B cell (primary cell): Measurements from ENCODE around the gene PAPSS2. TPM values are rescaled to one million over a fixed set of nuclear protein-coding genes. Genes with fewer than 3 reads are reported as not detected.

Experiments used
- ATAC-seq: fragments of 200-7000 bp; cut with Tn5 transposase; one replicate; pipeline ENCODE4 v1.10.0; 2021; ENCODE audit warnings: low read depth, mild to moderate bottlenecking, moderate number of reproducible peaks, moderate library complexity
- CTCF ChIA-PET: fragments of 350-600 bp; sonication (Branson Sonifier 250); formaldehyde crosslinking; loops from one replicate; lab custom pipeline; 2021; ENCODE audit warnings: antibody characterized with exemption, inconsistent platforms; lab: Charles Lee
- POLR2A ChIA-PET: fragments of 350-600 bp; sonication (Branson Sonifier 250); formaldehyde crosslinking; loops from one replicate; lab custom pipeline; 2021; ENCODE audit warnings: antibody characterized with exemption; lab: Charles Lee
- DNase-seq: peaks from one replicate; pipeline ENCODE4 v3.0.0; 2013
- H2AFZ ChIP-seq: 2 replicates; pipeline ENCODE4 v1.6.1; 2012; ENCODE audit warnings: mild to moderate bottlenecking, low read depth, low read length; ENCODE audit not compliant: insufficient read depth, poor library complexity, severe bottlenecking
- H3K27ac ChIP-seq, 2 donors: 1 replicate in 1 of 2; 2 replicates in 1 of 2; pipeline ENCODE4 v1.5.1; 2012 to 2013; ENCODE audit warnings: low read length in 2 of 2, mild to moderate bottlenecking in 2 of 2, moderate library complexity in 1 of 2
- H3K27me3 ChIP-seq, 4 experiments: fragments of 200-600 bp in 1 of 4; sonication (generic) in 1 of 4; replicated peaks in 1 of 4; 1 replicate in 2 of 4; 2 replicates in 2 of 4; pipeline versions ENCODE4 v1.6.1 to v1.7.0; 2013 to 2016; ENCODE audit warnings: low read length in 3 of 4, mild to moderate bottlenecking in 2 of 4, mixed read lengths in 1 of 4, moderate library complexity in 1 of 4; ENCODE audit not compliant: insufficient read depth in 4 of 4, control insufficient read depth in 3 of 4; ENCODE audit errors: control extremely low read depth in 1 of 4
- H3K36me3 ChIP-seq, 2 experiments: replicated peaks in 1 of 2; 1 replicate in 1 of 2; 2 replicates in 1 of 2; pipeline versions ENCODE4 v1.6.1 to v1.7.1; 2013; ENCODE audit warnings: low read length in 1 of 2; ENCODE audit not compliant: insufficient read depth in 2 of 2, control insufficient read depth in 1 of 2; ENCODE audit errors: control extremely low read depth in 1 of 2, extremely low read depth in 1 of 2
- H3K4me1 ChIP-seq, 2 donors: fragments of 200-600 bp in 1 of 2; sonication (generic) in 1 of 2; 1 replicate in 1 of 2; 2 replicates in 1 of 2; pipeline versions ENCODE4 v1.5.1 to v1.6.1; 2013 to 2017; ENCODE audit warnings: low read length in 2 of 2; ENCODE audit not compliant: control insufficient read depth in 2 of 2, insufficient read depth in 2 of 2
- H3K4me2 ChIP-seq: replicated peaks from 2 replicates; pipeline ENCODE3; 2012; ENCODE audit warnings: mild to moderate bottlenecking, low read depth, low read length; ENCODE audit not compliant: poor library complexity, severe bottlenecking
- H3K4me3 ChIP-seq, 5 experiments: fragments of 200-600 bp in 1 of 5; sonication (generic) in 1 of 5; 1 replicate in 3 of 5; 2 replicates in 2 of 5; pipeline versions ENCODE4 v1.5.1 to v1.7.0; 2011 to 2016; ENCODE audit warnings: low read length in 4 of 5, mild to moderate bottlenecking in 4 of 5, low read depth in 2 of 5, control low read depth in 1 of 5, moderate library complexity in 1 of 5; ENCODE audit not compliant: insufficient read depth in 1 of 5; ENCODE audit errors: control extremely low read depth in 1 of 5, extremely low read depth in 1 of 5
- H3K79me2 ChIP-seq: fragments of 200-600 bp; sonication (generic); one replicate; pipeline ENCODE4 v1.6.0; 2016; ENCODE audit warnings: low read length; ENCODE audit not compliant: control insufficient read depth, insufficient read depth
- H3K9ac ChIP-seq: fragments of 200-600 bp; sonication (generic); 2 replicates; pipeline ENCODE4 v1.6.1; 2017; ENCODE audit warnings: mild to moderate bottlenecking, low read length, moderate library complexity
- H3K9me3 ChIP-seq, 3 donors: one replicate each; pipeline versions ENCODE4 v1.6.1 to v1.7.1; 2013; ENCODE audit warnings: low read length in 2 of 3; ENCODE audit not compliant: control insufficient read depth in 2 of 3, insufficient read depth in 1 of 3; ENCODE audit errors: control extremely low read depth in 1 of 3
- H4K20me1 ChIP-seq: 2 replicates; pipeline ENCODE4 v1.6.0; 2012; ENCODE audit warnings: mild to moderate bottlenecking, low read length; ENCODE audit not compliant: insufficient read depth, control insufficient read depth, poor library complexity, severe bottlenecking
- H3K27ac Mint-ChIP-seq: one replicate; pipeline ENCODE4 v1.8.0; 2021; ENCODE audit warnings: mixed read lengths
- H3K27me3 Mint-ChIP-seq: one replicate; pipeline ENCODE4 v1.8.0; 2021; ENCODE audit warnings: mixed read lengths
- H3K4me1 Mint-ChIP-seq: one replicate; pipeline ENCODE4 v1.8.0; 2021; ENCODE audit warnings: mixed read lengths
- H3K4me3 Mint-ChIP-seq: one replicate; pipeline ENCODE4 v1.8.0; 2021; ENCODE audit warnings: mixed read lengths
- H3K9me3 Mint-ChIP-seq: one replicate; pipeline ENCODE4 v1.8.0; 2022; ENCODE audit warnings: mixed read lengths; ENCODE audit not compliant: insufficient read depth
- EZH2 ChIP-seq: IDR thresholded peaks from 2 replicates; pipeline ENCODE4 v1.6.1; 2012; ENCODE audit warnings: borderline replicate concordance, low read depth, mild to moderate bottlenecking, moderate library complexity, low read length; ENCODE audit not compliant: insufficient read depth, poor library complexity, severe bottlenecking
- WGBS: methylation state at CpG from one replicate; pipeline ENCODE4 v1.1.5; 2013; ENCODE audit warnings: missing lambda C conversion rate; ENCODE audit not compliant: insufficient coverage; 5-methylcytosine and 5-hydroxymethylcytosine counted together
- intact Hi-C: fragments of 100-400 bp; cut with micrococcal nuclease; formaldehyde crosslinking; loops from one replicate; pipeline ENCODE4 v1.10.0; 2022
- polyA plus RNA-seq: library from polyadenylated mRNA; depleted of rRNA; stranded (reverse); fragments of >200 nt; gene quantifications from 2 replicates; pipeline ENCODE4 v1.2.3, GENCODE V29; 2012
- total RNA-seq, 2 donors: library from RNA; stranded (reverse); fragments of 120-200 nt in 1 of 2; gene quantifications; 1 replicate in 1 of 2; 2 replicates in 1 of 2; pipeline versions ENCODE4 v1.2.3 to v1.2.4, GENCODE V29; 2013 to 2022
- TF ChIP-seq, protein P1 (sequence below): fragments of 200-600 bp; IDR thresholded peaks from one replicate; pipeline ENCODE4 v1.8.0; 2022; ENCODE audit warnings: antibody characterized with exemption, mild to moderate bottlenecking

The PAPSS2 gene
- total and polyA plus RNA-seq, 2 donors (not counting 1 experiment from before 2014, with no cell fraction given): not detected

DNA sequence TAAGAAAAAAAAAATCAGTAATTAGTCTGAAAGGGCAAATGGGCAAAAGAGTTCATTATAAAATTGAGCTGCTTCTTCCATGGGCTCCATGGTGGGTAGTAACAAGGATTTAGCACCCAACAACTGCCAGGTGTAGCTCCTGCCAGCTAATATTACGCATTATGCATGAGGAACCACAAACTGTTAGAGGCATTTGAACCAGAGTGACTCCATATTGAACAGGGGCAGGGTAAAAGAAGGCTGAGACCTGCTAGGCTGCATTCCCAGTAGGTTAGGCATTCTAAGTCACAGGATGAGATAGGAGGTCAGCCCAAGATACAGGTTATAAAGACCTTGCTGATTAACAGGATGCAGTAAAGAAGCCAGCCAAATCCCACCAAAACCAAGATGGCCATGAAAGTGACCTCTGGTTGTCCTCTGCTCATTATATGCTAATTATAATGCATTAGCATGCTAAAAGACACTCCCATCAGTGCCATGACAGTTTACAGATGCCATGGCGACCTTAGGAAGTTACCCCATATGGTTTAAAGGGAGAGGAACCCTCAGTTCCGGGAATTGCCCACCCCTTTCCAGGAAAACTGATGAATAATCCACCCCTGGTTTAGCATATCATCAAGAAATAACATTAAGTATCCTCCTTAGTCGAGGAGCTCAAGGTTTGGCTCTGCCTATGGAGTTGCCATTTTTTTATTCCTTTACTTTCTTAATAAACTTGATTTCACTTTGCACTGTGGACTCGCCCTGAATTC is 8.7 kb upstream of the PAPSS2 start:
- Histone ChIP-seq H3K9ac (no peak overlapping the region), H4K20me1 (no peaks in the 10 kb centered on the region), H3K36me3 (no peaks in the 10 kb centered on the region), H3K4me1 (no peaks in the 10 kb centered on the region), H2AFZ (no peak overlapping the region), H3K9me3 (no peaks in the 10 kb centered on the region), H3K79me2 (no peaks in the 10 kb centered on the region), H3K27me3 (no peaks in the 10 kb centered on the region), H3K27ac (no peak overlapping the region), H3K4me2 (no peak overlapping the region), H3K4me3 (no peak overlapping the region)
- intact Hi-C loops: no loop called here
- DNase-seq (no peak), ATAC-seq (no peak)
- Mint-ChIP-seq H3K4me3 (no peak overlapping the region), H3K4me1 (no peaks in the 10 kb centered on the region), H3K27ac (no peak overlapping the region), H3K9me3 (no peaks in the 10 kb centered on the region), H3K27me3 (peaks cover 12% of the 10 kb centered on the region)
- CTCF ChIA-PET: interaction anchor here (1.3 kb wide), 1 partner anchor 902 kb away, joined by 4 read pairs; no protein-coding TSS in a partner anchor
- WGBS: 83% methylated on average over 2 of the region's 5 CpGs
- POLR2A ChIA-PET: no interaction called here
- TF ChIP-seq, protein P1, sequence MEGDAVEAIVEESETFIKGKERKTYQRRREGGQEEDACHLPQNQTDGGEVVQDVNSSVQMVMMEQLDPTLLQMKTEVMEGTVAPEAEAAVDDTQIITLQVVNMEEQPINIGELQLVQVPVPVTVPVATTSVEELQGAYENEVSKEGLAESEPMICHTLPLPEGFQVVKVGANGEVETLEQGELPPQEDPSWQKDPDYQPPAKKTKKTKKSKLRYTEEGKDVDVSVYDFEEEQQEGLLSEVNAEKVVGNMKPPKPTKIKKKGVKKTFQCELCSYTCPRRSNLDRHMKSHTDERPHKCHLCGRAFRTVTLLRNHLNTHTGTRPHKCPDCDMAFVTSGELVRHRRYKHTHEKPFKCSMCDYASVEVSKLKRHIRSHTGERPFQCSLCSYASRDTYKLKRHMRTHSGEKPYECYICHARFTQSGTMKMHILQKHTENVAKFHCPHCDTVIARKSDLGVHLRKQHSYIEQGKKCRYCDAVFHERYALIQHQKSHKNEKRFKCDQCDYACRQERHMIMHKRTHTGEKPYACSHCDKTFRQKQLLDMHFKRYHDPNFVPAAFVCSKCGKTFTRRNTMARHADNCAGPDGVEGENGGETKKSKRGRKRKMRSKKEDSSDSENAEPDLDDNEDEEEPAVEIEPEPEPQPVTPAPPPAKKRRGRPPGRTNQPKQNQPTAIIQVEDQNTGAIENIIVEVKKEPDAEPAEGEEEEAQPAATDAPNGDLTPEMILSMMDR: no peak
- no peak for TF ChIP-seq EZH2

DNA sequence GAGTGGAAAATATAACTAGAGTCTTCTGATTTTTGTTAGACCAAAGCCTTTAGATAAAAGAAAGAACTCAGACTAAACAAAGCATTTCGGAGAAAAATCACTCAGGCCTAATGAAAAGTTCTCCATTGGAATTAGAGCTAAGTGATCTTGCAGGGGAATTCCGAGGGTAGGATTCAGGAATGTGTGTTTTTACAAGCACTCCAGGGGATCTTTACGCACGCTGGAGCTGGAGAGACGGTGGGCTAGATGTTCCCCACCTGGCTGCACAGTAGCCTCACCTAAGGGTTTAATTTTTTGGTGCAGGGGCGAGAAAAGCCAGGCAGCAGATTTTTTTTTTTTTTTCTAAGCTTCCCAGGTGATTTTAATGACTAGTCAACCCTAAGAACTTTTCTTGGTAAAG is 7.9 kb upstream of the PAPSS2 start:
- Histone ChIP-seq H4K20me1 (no peaks in the 10 kb centered on the region), H3K79me2 (no peaks in the 10 kb centered on the region), H3K4me2 (no peak overlapping the region), H3K27ac (no peak overlapping the region), H3K4me1 (no peaks in the 10 kb centered on the region), H3K27me3 (no peaks in the 10 kb centered on the region), H3K36me3 (no peaks in the 10 kb centered on the region), H3K4me3 (no peak overlapping the region), H3K9me3 (no peaks in the 10 kb centered on the region), H3K9ac (no peak overlapping the region), H2AFZ (no peak overlapping the region)
- H3K27me3 Mint-ChIP-seq: peaks cover 17% of the 10 kb centered on the region
- no peak overlapping the region for H3K27ac Mint-ChIP-seq
- no peak for DNase-seq
- no peak overlapping the region for H3K4me3 Mint-ChIP-seq
- POLR2A ChIA-PET: no interaction called here
- ATAC-seq: no peak
- CTCF ChIA-PET: interaction anchor here (1.3 kb wide), 1 partner anchor 901 kb away, joined by 4 read pairs; no protein-coding TSS in a partner anchor
- TF ChIP-seq, protein P1: no peak
- TF ChIP-seq EZH2: no peak
- 98% methylated on average over 5 of the region's 6 CpGs for WGBS
- intact Hi-C loops: no loop called here
- no peaks in the 10 kb centered on the region for H3K4me1 Mint-ChIP-seq
- H3K9me3 Mint-ChIP-seq: no peaks in the 10 kb centered on the region
